G401.6 (cell line): ENCODE results near the gene ACVR2B.

Source experiments
- FAIRE-seq: peaks from 2 replicates; lab custom pipeline; 2012; peaks lifted over from hg19 to GRCh38; lab: Jason Lieb, UNC

ACVR2B gene

GRCh38 chr3:38488949-38489348, 35.3 kb downstream of the ACVR2B start:
- FAIRE-seq = no peak

DNA sequence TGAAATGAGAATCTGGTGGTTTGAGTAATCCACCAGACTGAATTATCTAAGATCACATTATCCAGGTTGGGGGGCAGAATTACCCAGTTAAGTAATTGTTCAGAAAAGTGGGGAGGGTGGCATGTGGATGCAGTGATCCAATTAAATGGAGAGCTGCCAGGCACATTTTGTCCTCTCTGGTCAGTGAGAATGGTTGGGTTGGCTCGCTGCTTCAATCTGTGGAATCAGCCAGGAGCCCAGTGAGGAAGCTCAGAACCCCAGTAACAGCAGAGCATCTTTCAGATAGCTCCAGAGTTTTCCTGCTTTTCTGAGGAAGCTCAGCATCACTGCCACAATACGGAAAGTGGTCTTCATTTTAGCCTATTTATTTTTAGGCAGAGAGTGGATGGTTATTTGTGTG, 36.1 kb downstream of the ACVR2B start:
- FAIRE-seq = no peak

DNA sequence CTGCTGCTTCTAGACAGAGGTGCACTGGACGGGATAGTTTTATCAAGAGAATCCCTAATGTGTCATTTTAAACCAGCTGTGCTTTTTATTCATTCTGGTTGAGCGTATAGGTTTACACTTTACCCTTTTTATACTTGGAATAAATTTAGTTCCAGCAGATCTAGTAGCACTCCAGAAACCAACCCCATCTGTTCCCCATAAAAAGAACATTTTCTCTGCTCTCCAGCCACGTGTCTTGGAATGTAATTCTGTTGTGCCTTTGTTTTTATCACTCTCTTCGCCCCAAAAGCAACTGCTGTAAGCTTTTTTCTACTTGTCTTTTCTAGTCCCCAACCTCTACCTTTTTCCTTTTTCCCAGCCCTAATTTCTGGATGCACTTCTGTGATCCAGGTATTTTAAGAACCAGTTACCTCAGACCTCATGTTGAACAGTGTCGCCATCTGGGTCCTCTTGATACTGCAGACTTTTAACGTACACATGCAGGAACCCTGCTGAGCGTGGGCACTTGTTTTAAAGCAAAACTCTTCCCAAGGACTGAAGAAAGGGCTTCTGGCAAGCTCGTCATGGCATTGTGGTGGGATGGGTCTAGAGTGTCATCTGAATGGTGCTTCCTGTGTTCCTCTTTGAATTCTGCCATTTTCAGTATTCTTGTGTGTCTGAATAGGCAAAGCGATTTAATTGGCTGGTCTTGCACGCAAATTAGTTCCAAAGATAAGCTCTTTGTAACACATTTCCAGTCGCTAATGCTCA, 36.8 kb downstream of the ACVR2B start:
- FAIRE-seq = no peak

DNA sequence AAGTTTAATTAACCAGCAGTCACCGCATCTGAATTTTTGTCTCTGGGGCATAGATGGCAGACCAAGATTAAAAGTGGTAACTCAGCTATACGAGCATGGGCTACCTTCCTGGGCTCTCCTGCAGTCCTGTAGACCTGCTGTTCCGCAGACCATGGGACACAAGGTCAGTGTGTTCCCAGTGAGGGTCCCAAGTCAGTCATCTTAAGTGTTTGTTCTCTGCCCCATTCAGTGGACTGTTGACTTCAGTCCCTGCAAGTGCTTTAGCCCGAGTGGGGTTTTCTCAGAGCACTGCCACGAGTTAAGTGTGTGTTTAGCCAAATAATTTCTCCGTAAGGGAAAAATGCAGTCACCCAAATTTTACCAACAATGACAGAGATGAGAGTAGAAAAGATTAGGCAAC, 37.5 kb downstream of the ACVR2B start:
- FAIRE-seq = no peak

DNA sequence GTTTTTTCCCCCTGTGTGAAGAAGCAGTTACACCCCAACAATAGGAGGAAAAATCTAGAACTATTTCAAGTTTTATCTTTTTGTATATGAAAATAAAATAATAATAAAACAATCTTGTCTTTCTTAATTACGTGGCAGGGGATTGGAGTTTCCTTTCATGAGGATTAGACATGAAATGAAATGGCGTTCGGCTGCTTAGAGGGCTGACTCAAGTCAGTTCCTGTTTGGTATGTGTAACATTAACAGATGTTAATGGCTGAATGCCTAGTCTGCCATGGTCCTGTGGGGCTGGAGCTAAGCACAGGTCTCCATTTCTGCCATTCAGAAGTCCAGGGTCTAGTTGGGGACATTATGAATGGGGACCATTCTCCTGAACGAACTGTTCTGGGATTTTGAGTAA, 39.3 kb downstream of the ACVR2B start:
- no peak for FAIRE-seq

DNA sequence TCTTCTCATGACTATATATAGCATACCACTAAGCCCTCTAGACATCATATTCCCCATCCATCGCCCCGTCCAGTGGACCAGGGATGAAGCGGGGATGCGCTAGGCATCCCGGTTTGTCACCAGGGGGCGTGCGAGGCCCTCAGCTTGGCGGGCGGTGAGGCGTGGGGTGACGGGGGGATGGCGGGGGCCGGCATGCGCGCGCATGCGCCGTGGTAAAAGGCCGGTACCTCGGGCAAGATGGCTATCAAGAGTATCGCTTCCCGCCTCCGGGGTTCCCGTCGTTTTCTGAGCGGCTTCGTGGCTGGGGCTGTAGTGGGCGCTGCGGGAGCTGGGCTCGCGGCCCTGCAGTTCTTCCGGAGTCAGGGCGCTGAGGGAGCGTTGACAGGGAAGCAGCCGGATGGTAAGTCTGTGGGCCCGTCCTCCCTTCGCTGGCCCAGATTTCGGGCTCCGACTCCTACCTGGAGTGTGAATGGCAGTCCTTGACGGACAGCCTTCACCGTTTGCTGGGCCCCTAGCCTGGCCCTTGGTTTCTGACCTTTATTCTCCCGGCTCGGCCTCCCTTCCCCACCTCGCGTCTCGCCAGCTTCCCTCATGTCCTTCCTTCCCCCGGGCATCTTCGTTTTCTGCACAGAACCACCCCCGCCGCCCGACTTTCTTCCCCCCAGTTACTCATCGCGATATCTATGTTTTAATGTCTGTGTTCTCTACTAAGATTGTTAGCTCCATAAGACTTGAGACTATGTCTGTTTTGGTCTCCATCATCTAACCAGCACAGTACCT, 42.6 kb downstream of the ACVR2B start, which contains the start of gene EXOG:
TSS of gene EXOG (plus strand) at position 210 of the 780 bp plus-strand sequence. CDS start at position 238, 28 bp downstream.
- peak; percentile 60 for FAIRE-seq

- no peak for FAIRE-seq
These were observed 43.3 kb downstream of the ACVR2B start for GRCh38 chr3:38497031-38497430.

- no peak for FAIRE-seq
These were observed 47.2 kb downstream of the ACVR2B start for GRCh38 chr3:38500688-38501417.

GRCh38 chr3:38507120-38507519, 53.4 kb downstream of the ACVR2B start:
- FAIRE-seq = no peak

- FAIRE-seq = no peak
These were observed 56.0 kb downstream of the ACVR2B start for GRCh38 chr3:38509732-38510131.

- peak; percentile 11 for FAIRE-seq
These were observed 56.9 kb downstream of the ACVR2B start for GRCh38 chr3:38510631-38511030.

- no peak for FAIRE-seq
These were observed 57.9 kb downstream of the ACVR2B start for GRCh38 chr3:38511546-38511945.

- no peak for FAIRE-seq
These were observed 61.7 kb downstream of the ACVR2B start for GRCh38 chr3:38515367-38515766.

- FAIRE-seq = no peak
These were observed 63.0 kb downstream of the ACVR2B start for GRCh38 chr3:38516669-38517068.

- FAIRE-seq = no peak
These were observed 65.3 kb downstream of the ACVR2B start for GRCh38 chr3:38519000-38519399.

- FAIRE-seq = no peak
These were observed 66.0 kb downstream of the ACVR2B start for GRCh38 chr3:38519651-38520050.

DNA sequence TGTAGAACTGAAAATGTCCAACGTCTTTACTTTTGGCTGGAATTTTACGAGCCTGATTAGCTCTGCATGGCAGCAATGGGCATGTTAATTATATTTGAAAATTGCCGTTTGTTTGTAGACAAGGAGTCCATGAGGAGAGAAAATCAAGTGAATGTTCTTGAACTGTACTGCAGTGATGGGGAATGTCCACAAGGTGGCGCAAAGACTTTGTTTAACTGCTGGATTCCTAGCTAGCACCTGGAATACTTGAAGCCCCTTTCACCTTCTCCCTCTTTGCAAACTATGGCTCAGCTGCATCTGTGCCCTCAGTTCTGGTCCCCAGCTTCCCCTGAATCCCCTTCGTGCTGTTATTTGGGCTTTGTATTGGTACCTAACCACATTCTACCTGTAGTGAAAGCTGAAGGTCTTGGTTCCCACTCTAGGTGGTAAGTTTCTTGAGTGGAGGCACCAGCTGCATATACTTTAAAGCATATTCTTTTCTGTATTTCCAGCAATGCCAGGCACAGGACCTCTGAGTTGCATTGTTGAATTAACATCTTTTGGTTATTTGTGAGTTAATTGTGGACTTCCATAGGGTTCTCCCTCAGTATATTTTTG, 67.8 kb downstream of the ACVR2B start:
- peak; percentile 95 for FAIRE-seq

DNA sequence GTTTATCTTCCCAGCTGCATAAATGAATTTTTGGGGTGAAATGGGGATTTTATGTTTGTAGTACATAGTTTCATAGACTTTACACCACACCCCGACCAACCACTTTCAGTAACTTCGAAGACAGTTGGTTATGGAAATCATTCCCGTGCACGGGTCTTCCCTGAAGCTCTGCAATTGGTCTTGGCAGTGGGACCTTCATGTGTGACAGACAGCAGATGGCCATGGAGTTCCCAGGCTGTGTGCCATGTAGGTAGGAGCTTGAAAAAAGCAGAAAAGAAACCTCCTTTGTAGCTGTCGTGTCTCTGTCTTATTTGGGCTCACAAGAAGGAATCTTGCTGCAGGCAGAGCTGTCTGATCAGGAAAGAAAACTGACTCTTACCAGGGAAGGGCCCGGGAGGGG, 68.3 kb downstream of the ACVR2B start:
- FAIRE-seq = no peak

DNA sequence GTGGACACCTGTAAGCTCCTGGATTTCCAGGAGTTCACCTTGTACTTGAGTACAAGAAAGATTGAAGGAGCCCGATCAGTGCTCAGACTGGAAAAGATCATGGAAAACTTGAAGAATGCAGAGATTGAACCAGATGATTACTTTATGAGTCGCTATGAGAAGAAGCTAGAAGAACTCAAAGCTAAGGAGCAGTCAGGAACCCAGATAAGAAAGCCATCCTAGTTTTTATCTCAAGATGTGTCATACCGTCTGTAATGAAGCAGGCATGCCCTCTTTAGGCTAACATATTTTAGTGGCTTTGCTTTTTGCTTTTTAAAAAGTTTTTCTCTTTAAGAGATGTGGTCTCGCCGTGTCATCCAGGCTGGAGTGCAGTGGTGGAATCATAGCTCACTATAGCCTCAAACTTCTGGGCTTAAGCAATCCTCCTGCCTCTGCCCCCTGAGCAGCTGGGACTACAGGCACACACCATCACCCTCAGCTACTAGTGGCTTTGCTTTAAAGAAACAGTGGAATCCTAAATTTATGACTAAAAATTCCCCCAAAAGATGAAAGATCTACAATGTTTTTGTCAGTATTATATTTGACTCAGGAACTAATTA, 70.5 kb downstream of the ACVR2B start:
- FAIRE-seq = no peak

GRCh38 chr3:38526792-38527191, 73.1 kb downstream of the ACVR2B start:
- no peak for FAIRE-seq

- FAIRE-seq = no peak
These were observed 74.8 kb downstream of the ACVR2B start for GRCh38 chr3:38528457-38528856.

DNA sequence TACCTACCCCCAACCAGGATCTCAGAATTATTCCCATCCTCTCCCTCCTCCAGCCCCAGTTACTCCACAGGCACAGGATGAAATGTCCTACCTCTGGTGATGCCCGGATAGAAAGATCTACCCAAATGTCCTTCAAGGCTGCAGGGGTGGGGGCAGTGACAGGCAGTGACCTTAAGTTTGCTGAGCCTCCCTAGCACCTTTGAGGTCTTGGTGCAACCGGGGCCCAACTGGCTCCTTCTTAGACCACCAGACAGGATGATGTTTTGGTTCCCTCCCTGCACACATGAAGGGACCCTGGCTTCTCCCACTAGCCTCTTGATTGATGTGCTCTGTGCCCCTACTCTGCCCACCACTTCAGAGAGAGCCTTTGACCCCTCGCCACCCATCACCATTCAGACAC, 78.8 kb downstream of the ACVR2B start:
- no peak for FAIRE-seq
